ENCODE data around the gene PPP1R14B. TPM values are rescaled to one million over a fixed set of nuclear protein-coding genes. Genes with fewer than 3 reads are reported as not detected.
A peak's percentile ranks its signal among the peaks of the same experiment; 100 is the strongest.

Gene PPP1R14B
- total and polyA plus RNA-seq, 2 of the 13 experiments (the other 11 are each of a cell fraction or from before 2014, with no cell fraction given), result 110 to 148 TPM

- TF ChIP-seq ZNF710 (CRISPR knock-in tag; IDR thresholded peaks at IDR 0.05; ENCODE audit: borderline replicate concordance) (no peak; the same call in 1 of the 2 replicates), ZNF614 (CRISPR knock-in tag; IDR thresholded peaks at IDR 0.05; ENCODE audit: borderline replicate concordance) (no peak), NFYB (CRISPR knock-in tag; IDR thresholded peaks at IDR 0.05) (peak; percentile 65), TFE3 (CRISPR knock-in tag; IDR thresholded peaks at IDR 0.05) (peak; percentile 37; the same call in 1 of the 2 replicates), HMGXB3 (CRISPR knock-in tag; IDR thresholded peaks at IDR 0.05; ENCODE audit: borderline replicate concordance) (no peak), FOXO1 (CRISPR knock-in tag; IDR thresholded peaks at IDR 0.05) (no peak), HNRNPLL (IDR thresholded peaks at IDR 0.05; ENCODE audit: low read depth, low read length, poor library complexity, severe bottlenecking) (peak; percentile 52), JDP2 (CRISPR knock-in tag; IDR thresholded peaks at IDR 0.05; ENCODE audit: borderline replicate concordance) (no peak), ZMAT3 (CRISPR knock-in tag; conservative IDR thresholded peaks at IDR 0.05) (0 out of 2 replicates have a peak, but pooled peaks have one; percentile 39), STAG1 (CRISPR knock-in tag; IDR thresholded peaks at IDR 0.05) (no peak), CREBL2 (CRISPR knock-in tag; IDR thresholded peaks at IDR 0.05; ENCODE audit: borderline replicate concordance) (0 out of 2 replicates have a peak, but pooled peaks have one; percentile 51), PBX2 (CRISPR knock-in tag; IDR thresholded peaks at IDR 0.05) (peak; percentile 82), IRF1 (CRISPR knock-in tag; IDR thresholded peaks at IDR 0.05; ENCODE audit: low read depth) (no peak), CCDC6 (CRISPR knock-in tag; IDR thresholded peaks at IDR 0.05) (0 out of 2 replicates have a peak, but pooled peaks have one; percentile 63)
Measured at GRCh38 chr11:64241491-64242374, 5.0 kb downstream of the PPP1R14B start (continued).

All from HepG2 (cell line).